GM21367 (cell line): Measurements from ENCODE around the gene C20orf204.
"Not testable (repeated sequence)": the region's sequence is repeated elsewhere in the genome, so short reads cannot be mapped to it uniquely, and the experiment has no call there.

Experiments used
- ATAC-seq: cut with Tn5 transposase; IDR thresholded peaks from one replicate; pipeline ENCODE4 v1.9.1; 2021; ENCODE audit not compliant: unreplicated experiment

The C20orf204 gene

DNA sequence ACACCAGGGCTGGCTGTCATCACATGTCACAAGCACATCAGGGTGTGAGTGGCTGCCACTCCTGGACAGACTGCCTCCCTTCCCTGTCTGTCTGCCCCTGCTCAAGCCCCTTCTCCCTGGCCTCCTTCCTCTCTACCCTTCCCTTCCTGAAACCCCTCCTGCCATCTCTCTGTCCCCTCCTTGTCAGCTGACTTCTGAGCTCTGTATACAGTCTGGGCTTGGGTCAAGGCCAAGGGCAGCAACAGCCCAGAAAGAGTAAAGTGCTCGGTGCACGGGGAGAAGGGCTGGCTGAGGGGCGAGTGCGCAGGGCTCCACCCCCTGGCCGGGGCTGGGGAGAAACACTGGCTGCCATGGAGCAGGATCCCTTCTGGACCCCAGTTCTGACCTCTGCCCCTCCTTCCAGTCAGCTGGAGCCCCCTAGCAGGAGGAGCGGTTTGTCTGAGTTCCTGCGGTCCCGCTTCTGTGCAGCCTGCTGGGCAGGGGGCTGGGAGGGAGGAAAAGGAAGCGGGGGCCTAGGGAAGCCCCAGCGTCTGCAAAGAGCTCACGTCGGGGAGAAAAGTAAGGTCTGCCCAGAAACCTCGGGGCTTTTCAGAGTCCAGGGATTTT is 46.2 kb downstream of the C20orf204 start:
- ATAC-seq, result no peak

- ATAC-seq, result no peak
Observed at GRCh38 chr20:64082820-64083377, 46.9 kb downstream of the C20orf204 start.

DNA sequence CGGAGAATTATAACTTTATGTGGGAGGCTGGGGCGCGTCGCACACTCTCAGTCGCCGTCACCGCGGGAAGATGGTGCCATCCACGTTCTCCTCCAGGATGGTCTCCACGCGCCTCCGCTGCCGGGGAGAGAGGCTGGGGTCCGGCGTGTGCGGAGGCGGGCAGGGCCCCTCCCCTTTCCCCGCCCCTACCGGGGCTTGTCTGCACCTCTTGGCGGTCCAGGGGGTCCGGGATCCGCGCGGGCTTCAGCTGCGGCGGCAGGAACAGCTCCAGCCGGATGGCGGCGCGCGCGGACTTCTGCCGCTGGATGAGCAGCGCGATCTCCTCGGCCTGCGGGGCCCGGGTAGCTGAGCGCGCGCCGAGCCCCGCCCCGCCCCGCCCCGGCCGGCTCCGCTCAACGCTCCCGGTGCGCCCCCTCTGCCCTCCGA is 47.4 kb downstream of the C20orf204 start:
- no peak for ATAC-seq

DNA sequence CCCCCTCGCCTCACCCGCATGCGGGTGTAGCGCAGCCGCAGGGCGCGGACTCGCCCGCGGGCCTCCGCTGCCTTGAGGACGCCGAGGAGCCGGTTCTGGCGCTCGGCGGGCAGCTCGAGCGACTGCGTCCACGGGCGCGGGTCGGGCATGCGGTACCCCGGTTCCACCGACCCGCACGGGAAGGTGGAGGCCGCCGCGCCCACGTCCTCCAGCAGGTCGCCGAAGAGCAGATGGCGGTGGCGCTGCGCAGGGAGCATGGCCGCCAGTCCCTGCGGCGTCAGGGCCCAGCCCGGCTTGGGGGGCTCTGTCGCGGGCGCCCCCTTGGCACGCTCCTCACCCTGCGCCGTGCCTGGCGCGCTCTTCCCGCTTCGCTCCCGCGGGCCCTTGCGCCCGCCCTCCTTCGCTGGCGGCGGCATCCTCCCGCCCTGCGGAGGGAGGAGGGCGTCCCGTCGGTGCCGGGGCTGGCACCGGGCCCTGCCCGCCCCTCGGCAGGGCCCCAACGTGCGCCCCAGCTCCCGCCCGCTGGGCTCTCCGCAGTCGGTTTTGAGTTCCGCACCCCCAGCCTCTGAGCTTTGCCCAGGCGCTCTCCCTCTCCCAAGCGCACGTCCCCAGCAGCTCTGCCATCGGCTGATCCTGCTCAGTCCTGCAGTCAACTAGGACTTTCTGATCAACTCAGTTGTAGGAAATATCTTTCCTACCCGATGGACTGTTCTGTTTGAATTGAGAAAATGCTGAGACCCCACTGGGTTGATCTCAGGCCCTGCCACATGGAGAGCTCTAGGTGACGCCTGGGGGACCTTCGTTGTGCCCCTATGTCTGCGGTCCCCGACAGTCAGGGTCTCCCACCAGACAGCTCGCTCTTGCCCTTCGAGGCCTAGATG is 48.1 kb downstream of the C20orf204 start, which contains the start of gene LKAAEAR1:
TSS of gene LKAAEAR1 (minus strand) at position 595 of the 881 bp plus-strand sequence. CDS start at position 416, 179 bp downstream.
- ATAC-seq, result no peak

- no peak for ATAC-seq
Observed at GRCh38 chr20:64084685-64085152, 48.7 kb downstream of the C20orf204 start.

DNA sequence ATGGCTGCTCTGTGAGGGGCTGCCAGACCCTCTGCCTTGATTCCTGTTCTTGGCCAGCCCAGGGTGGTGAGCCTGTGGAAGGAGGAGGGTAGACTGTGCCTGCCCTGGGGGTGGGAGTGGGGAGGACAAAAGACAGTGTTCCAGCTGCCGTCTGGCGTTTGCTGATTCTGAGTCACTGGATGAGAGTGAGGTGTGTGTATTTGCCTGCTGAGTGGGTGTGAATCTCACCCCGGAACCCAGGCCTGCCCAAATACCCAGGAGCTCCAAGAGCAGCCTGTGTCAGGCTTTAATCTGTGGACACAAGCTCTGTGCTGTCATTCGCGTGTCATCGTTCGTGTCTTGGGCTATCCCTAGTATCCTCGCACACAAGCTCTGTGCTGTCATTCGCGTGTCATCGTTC is 50.8 kb downstream of the C20orf204 start:
- no peak for ATAC-seq

- not testable (repeated sequence) for ATAC-seq
Observed at GRCh38 chr20:64087226-64087825, 51.3 kb downstream of the C20orf204 start.

DNA sequence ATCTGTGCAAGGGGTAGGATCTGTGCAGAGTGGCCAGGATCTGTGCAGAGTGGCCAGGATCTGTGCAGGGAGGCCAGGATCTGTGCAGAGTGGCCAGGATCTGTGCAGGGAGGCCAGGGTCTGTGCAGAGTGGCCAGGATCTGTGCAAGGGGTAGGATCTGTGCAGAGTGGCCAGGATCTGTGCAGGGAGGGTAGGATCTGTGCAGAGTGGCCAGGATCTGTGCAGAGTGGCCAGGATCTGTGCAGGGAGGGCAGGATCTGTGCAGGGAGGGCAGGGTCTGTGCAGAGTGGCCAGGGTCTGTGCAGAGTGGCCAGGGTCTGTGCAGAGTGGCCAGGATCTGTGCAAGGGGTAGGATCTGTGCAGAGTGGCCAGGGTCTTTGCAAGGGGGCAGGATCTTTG is 52.6 kb downstream of the C20orf204 start:
- ATAC-seq, result not testable (repeated sequence)
